Measurements from ENCODE around the gene ENOPH1.
"Not testable (repeated sequence)": the region's sequence is repeated elsewhere in the genome, so short reads cannot be mapped to it uniquely, and the experiment has no call there.

The ENOPH1 gene

DNA sequence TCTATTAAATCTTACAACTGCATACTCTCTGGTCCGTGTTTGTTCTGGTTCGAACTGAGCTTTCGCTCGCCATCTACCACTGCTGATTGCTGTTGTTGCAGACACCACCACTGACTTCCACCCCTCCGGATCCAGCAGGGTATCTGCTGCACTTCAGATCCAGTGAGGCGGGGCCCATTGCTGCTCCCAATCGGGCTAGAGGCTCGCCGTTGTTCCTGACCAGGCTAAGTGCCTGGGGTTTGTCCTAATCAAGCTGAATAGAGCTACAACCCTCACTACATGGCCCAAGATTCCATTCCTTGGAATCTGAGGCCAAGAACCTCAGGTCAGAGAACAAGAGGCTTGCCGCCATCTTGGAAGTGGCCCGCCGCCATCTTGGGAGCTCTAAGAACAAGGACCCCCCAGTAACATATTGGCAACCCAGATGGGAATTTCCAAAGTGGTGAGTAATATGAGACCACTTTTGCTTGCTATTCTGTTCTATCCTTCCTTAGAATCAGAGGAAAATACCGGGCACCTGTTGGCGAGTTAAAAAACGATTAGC, 43.3 kb downstream of the ENOPH1 start:
- DNase-seq (ENCODE audit: low spot score) = no peak

DNA sequence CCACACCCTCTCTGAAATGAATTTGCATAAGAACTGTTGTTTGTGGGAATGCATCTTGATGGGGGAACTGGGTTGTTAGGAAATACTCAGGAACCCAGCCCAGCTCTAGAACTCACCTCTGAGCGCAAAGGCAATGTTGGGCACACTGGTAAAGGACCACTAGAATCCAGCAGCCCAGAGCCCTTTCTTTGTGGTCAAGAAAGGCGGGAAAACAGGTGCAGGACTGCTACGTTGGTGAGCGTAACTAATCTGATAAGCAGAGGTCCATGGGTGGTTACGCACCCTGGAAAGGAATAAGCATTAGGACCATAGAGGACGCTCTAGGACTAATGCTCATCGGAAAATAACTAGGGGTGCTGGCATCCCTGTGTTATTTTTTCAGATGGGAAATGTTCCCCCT, 45.5 kb downstream of the ENOPH1 start:
- DNase-seq (ENCODE audit: low spot score) = not testable (repeated sequence)

DNA sequence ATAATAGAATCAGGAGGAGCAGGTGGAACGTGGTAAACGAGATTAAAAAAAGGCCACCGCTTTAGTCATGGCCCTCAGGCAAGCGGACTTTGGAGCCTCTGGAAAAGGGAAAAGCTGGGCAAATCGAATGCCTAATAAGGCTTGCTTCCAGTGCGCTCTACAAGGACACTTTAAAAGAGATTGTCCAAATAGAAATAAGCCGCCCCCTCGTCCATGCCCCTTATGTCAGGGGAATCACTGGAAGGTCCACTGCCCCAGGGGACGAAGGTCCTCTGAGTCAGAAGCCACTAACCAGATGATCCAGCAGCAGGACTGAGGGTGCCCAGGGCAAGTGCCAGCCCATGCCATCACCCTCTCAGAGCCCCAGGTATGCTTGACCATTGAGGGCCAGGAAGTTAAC, 47.1 kb downstream of the ENOPH1 start:
- not testable (repeated sequence) for DNase-seq (ENCODE audit: low spot score)

DNA sequence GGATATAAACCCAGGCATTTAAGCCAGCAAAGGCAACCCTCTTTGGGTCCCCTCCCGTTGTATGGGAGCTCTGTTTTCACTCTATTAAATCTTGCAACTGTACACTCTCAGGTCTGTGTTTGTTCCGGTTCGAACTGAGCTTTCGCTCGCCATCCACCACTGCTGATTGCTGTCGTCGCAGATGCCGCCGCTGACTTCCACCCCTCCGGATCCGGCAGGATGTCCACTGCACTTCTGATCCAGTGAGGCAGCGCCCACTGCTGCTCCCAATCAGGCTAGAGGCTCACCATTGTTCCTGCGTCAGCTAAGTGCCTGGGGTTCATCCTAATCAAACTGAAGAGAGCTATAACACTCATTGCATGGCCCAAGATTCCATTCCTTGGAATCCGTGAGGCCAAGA, 49.2 kb downstream of the ENOPH1 start:
- no peak for DNase-seq (ENCODE audit: low spot score)

DNA sequence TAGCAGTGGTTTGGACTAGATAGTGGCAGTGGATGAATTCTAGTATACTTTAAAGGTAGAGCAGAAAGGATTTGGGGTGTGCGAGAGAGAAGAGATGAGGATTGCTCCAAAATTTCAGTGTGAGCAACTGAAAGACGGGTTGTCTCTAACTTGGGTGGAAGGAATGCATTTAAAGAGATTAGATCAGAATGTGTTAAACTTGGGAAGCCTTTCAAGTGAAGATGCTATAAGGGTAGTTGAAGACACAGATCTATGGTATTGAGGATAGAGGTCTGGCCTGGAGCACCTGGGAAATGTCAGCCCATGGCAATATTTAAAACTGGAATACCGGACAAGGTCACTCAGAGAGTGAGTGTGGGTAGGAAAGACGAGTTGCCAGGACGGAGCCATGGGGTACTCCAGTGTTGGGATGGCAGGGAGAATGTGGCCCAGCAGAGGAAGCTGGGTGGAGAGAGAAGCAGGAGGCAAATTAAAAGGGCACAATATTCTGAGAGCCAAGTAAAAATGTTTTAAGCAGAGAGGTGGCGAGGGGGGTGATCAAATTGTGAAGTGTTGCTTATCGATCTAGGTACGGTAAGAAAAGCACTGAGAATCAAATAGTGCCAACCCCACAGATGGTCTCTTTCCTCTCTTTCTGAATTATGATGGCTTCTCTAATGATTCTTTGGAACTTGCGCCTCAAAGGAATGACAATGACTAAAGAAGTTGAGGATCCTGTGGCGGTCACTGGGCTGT, 50.5 kb downstream of the ENOPH1 start:
- no peak for DNase-seq (ENCODE audit: low spot score)

DNA sequence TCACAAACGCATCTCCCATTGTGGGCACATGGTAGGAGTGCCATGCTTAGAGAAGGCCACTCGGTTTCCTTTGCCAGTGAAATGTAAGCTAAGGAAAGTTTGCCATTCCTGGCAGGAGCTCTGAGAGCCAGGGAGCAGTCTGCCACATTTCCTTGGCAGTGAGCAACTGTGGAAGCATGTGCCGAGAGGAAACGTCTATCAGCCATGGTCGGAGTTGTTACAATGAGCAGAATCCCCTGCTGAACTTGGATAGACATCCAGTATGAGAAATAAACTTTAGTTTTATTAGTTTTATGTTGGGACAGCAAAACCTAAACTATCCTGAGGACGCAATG, 51.1 kb downstream of the ENOPH1 start:
- DNase-seq (ENCODE audit: low spot score) = no peak

DNA sequence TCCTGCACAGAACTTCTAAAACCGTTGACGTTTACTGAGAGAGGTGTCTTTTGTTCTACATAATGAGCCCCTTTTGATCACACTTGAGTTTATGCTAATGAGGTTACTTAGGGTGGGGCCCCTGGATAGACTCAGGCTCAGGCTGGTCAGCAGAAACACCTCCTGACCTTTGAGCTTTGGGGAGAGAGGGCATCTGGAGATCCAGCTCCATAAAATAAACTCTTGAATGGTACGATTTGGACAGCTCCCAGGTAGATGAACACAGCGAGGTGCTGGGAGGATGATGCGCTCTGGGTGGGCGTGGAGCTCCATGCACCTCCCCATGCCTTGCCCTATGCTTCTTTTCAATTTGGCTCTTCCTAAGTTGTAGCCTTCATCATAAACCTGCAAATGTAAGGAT, 52.0 kb downstream of the ENOPH1 start:
- DNase-seq (ENCODE audit: low spot score) = no peak

DNA sequence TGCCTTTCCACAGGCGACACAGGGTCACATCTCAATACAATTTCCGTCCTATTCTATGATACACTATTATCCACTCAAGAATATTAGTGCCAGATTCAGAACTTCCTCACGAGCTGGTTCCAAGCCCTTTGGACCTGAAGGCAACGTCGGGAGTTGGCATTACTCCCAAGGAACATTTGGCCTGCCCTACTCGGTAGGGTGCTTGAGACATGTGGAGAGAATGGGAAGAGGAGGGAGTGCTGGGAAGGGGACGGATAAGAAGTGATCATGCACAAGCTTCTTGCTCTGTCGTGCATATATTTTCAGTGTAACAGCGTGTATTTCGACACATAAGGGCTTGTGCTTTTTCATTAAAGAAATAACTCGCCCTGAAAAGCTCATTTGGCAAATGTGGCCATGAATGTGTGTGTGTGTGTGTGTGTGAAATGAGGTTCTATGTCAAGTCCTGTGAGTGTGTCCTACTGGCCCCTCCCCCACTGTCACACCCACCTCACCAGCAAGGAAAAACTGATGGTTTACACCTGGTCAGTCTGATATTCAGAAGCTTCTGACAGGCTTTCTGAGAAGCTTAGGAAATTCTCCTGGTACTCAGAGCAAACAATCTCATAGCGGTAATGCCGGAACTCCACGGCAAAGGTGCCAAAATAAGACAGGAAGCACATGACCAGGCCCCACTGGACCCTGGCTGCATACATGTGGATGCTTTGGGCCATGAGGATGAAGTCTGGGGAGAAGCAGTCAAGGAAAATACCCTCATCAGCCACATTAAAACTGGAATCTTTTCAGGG, 54.8 kb downstream of the ENOPH1 start:
- no peak for DNase-seq (ENCODE audit: low spot score)

DNA sequence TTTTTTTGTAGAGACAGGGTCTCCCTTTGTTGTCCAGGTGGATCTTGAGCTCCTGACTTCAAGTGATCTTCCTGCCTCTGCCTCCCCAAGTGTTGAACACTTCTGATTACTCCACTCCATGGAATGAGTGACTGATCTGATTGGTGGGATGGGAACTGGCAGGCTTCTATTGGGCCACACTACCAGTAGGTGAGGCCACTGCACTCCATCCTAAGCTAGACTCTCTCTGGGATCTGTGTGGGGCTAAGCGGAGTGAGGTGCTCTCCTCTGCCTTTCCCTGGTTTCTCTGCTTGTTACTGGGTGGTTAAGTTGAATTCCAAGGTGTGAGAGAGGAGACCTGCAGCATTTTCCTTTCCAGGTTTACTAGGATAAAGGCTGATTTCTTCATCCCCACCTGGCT, 58.7 kb downstream of the ENOPH1 start:
- no peak for DNase-seq (ENCODE audit: low spot score)

DNA sequence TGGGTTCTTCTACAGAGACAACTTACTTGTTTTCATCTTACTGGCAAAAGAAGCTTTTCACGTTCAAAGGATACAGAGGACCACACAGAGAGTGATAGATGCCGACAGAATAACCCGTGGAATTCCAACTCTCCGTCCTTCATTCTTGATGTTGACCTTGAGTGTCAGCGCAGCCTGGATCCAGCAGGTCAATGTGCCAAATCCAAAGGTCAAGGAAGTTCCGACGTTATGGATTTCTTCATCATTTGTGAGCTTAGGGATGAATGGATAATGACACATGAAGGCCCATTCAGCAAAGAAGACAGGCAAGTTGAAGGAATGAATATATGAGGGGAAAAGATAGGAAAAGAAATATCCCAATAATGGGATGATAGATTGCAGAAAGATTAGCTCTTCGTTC, 59.6 kb downstream of the ENOPH1 start:
- DNase-seq (ENCODE audit: low spot score) = no peak

DNA sequence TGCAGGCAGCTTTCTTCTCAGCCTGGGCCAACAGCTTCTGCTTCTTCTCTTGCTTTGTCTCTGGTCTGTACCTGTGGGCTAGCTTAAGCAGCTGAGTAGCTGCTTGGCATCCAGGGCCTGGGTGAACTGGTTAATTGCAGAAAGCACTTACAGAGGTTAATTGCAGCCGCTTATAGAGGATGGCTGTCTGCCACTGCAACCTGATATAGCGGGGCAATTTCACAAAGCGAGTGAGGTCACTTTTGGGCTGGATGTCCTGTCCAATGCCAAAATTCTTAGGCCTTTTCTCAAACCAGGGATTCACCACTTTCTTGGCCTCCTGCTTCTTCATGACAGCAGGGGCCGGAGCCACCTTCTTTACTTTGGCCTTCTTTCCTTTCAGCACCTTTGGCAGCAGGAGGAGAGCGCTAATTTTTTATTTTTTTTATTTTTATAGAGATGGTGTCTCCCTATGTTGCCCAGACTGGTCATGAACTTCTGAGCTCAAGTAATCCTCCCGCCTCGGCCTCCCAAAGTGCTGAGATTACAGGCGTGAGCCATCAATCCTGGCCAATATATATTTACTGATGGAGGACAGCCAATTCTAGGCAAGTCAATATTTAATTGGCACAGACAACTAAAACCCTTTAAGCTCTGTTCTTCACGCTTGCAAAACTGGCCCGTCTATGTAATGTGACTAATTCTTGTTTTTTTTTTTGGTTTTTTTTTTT, 61.0 kb downstream of the ENOPH1 start:
- no peak for DNase-seq (ENCODE audit: low spot score)

DNA sequence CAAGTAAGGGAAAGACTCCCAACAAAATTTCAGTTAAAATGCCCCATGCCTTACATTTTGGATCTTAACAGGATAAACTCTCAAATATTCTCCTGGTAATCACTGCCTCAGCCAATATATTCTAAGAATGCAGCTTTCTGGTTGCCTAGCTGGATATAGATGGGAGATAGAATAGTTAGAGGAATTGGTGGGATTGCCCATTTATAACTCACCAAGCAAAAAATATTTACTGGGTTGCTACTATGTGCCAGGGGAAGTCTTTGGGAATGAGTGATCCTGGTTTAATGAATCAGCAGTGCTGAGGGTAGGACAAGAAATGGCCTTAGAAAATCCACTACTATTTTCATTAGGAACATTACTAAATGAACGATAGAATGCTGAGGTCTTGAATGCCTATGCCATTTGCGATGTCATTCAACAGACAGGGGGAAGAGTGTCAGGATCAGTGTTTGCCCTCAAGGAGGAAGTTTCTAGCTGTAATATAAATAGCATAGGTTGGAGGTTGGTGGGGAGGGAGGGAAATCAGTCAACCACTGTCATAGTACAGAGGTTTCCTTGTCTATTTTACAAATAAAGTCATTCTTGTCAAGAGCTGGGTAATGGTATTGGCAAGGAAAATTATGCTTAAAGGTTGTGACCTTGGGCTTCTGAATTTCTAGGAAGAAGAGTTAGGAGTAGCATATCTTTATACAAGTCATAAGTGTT, 63.5 kb downstream of the ENOPH1 start:
- no peak for DNase-seq (ENCODE audit: low spot score)

DNA sequence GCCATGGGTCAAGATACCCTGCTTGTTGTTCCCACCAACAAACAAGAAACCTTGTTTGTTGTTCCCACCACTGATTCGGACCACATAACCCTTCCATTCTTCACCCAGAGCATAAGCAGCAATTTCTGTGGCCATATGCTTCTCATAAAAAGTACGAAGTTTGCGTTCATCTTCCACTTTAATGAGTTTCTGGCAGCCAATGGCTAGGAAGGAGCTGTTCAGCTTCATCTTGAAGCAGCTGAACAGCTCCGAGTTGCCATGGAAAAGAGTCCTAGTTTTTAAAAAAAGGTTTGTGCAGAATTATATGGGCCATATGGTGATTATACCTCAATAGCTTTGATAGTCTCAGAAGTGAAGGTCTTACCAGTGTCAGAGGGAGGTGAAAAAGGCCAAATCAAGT, 65.3 kb downstream of the ENOPH1 start:
- no peak for DNase-seq (ENCODE audit: low spot score)

DNA sequence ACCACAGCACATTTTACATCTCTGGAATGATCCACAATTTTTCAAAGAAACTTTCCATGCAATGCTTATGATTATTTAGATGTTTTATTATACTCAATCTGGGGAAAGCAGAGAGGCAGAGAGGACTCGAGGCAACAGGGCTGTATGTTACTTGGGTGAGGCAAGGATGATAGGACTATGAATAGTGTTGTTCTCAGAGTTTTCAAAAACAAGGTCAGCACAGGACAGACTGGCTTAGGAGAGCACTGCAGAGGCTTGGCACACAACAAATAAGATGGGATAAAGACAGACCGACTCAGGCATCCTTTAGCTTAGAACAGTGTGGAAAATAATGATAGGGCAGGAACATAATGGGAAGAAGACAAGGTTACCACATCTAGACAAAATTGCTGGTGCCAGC, 66.0 kb downstream of the ENOPH1 start:
- DNase-seq (ENCODE audit: low spot score) = no peak

DNA sequence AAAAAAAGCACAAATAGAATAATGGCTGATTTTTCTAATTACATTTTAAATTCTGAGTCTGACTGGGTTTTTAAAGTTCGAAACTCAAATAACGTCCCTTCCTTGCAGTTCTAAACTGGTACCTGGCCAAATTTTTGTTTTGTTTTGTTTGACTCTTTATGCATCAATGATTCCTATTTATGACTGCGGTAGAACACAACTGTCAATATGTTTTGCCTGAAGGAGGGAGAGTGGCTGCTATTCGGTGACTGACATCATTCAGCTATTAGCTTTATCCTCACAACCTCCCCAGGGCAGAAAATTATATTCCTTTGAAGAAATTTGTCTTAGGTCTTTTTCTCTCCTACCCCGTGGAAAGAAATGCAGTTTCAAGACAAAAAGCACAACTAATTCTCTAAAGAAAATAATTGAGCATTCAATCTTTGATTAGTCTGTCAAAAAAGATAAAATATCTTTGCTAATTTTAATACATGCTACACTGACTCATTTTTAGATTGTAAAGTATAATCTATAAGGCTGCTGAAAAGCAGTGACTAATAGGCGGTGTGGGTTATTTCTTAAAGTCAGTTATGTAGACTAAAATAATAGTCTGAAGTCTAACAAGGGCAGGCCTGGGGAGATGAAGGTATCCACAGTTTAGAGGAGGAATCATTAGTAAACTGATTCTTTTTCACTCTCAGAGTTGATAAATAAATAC, 69.5 kb downstream of the ENOPH1 start:
- DNase-seq (ENCODE audit: low spot score) = no peak

DNA sequence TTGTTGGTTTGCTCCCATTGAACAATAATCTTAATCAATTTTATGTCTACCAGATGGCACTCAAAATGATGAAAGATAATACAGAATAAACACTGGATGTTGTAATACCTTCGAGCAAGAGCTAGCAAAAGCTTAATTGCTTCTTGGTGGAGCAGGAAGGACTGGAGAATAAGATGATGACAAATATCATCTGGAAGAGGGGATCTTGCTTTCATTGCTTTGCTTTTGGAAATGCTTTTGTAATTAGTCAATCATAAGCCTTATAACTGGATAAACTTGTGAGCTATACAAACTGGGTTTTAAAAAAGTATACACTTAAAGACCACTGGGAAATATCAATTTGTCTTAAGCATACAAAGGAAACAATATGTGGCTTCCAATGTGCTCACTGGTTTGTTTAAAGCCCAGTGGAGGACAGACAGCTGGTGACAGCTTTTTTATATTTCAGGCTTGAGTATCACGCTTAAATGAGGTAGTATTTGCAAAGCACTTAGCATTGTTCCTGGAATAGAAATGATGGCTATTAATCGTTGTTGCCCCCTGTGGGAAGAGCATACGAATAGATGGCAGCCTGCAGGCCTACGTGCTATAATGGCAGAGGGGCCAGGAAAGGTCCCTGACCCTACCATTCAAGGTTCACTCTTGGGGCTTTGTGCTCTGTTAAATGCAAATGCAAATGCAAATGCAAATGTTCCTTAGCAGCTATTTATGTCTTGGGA, 70.2 kb downstream of the ENOPH1 start:
- no peak for DNase-seq (ENCODE audit: low spot score)

DNA sequence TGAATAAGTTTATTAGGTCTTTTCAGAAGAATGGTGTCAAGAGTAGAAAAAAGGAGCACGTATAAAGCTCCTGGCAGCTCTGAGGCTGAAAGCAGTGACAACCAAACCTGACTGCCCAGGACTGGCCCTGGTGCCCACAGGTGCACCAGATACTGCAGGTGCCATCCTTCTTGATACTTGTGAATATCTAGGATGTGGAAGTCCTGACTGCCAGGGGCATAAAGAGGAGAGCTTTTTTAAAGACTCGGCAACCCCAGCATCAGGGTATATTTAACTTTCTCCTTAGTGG, 70.7 kb downstream of the ENOPH1 start:
- DNase-seq (ENCODE audit: low spot score) = no peak

DNA sequence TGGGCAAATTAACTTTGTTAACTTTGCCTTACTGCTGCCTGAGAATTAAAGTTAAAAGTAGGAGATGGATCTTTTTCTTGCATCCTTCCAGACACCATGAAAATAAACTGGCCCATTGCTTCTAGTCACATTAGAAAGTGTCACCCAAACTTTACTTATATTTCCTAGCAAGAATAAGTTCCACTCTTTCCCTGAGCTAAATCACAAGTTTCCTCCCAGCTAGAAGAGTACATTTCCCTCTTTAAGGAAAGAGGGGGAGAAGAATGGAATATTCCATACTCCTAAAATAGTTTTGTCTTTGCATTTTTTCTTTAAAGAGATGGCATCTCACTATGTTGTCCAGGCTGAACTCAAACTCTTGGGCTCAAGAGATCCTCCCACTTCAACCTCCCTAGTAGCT, 77.6 kb downstream of the ENOPH1 start:
- no peak for DNase-seq (ENCODE audit: low spot score)

DNA sequence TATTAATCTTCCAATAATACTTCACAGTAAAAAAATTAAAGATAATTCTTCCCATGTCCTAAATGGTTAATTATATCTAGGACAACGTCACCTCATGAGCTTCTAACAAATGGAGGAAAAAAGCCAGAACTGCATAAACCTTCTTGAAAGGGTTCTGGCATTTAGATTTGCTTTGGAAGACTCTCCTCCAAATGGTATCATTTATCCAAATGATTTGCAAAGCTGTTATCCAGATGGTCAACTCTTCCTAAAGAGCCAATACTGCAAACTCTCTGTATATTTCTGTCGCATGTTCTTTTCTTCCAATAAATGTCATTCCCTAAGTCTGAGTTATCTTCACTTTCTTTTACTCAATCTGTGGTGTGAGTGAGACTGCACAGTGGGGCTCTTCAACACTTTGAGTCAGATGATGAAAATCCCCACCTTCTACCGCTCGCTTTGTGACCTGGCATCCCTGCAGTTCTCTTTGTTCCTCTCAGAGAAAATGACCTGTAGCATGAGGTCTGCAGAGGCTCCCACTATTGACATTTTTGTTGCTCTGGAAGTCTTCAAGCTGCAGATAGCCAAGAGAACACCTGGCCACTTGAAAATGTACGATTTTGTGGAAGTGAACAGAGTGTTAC, 78.5 kb downstream of the ENOPH1 start:
- no peak for DNase-seq (ENCODE audit: low spot score)

DNA sequence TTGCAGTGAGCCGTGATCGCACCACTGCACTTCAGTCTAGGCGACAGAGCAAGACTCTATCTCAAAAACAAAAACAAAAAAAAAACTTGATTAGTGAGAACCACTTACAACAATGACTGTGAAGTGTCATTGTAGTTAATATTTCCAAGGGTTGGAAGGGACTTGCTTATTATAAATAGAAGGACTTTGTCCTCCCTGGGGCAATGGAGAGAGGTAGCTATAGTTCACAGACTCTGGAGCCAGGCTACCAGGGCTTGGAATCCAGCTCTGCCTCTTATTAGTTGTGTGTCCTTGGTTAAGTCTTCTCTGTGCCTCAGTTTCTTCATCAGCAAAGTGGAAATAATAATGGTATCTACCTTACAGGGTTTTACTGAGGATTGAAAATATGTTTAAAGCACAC, 79.8 kb downstream of the ENOPH1 start:
- DNase-seq (ENCODE audit: low spot score) = no peak
